ENCODE measurements around the gene GNL1.

Gene GNL1

DNA sequence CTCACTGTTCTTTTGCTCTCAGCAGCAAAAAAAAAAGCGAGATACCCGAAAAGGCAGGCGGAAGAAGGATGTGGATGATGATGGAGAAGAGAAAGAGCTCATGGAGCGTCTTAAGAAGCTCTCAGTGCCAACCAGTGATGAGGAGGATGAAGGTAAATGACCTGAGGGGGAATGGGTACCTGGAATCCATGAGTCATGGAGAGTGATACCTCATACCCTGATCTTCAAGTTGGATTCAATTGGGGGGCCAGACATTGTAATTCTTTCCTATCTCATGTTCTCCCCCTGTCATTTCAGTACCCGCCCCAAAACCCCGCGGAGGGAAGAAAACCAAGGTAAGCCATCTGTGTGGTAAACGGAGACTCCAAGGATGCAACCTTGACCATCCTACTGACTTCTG is 21.8 kb upstream of the GNL1 start:
- Histone ChIP-seq H3K9me3 (ENCODE audit: insufficient read depth, low read length) (no peaks in the 10 kb centered on the region), H3K27me3 (ENCODE audit: insufficient read depth, insufficient read length) (no peaks in the 10 kb centered on the region), H3K4me1 (ENCODE audit: insufficient read depth, insufficient read length) (no peaks in the 10 kb centered on the region), H3K9ac (ENCODE audit: insufficient read length, low read depth) (no peak overlapping the region), H3K4me3 (ENCODE audit: insufficient read length, low read depth) (no peak overlapping the region), H3K36me3 (ENCODE audit: insufficient read depth, insufficient read length, low read length) (peaks cover 78% of the 10 kb centered on the region)
- TF ChIP-seq YY1 (IDR thresholded peaks at IDR 0.05; ENCODE audit: insufficient read depth, insufficient read length) (no peak), ZNF274 (IDR thresholded peaks at IDR 0.05; ENCODE audit: low read depth, low read length) (no peak), SUZ12 (IDR thresholded peaks at IDR 0.05; ENCODE audit: extremely low read depth, insufficient read depth, insufficient read length) (no peak)
- no peak for DNase-seq (ENCODE audit: low read depth, low spot score)

DNA sequence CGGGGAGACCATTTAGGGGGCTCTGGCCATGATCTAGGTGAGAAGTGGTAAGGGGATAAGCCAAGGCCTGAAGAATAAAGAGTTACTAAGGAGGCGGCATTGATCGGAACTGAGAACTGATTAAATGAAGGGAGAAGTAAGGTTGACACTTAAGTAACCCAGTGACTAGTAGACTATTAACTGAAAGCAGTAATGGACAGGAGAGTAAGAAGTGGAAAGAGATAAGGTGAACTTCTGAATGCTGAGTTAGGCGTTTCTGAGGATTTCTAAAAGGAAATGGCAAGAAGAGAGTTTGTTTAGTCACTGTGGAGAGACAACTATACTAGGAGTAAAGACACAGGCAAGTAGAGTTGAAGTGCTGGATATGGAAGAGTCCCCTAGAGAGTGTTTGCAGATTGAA is 16.8 kb upstream of the GNL1 start:
- no peak overlapping the region for H3K4me3 ChIP-seq (ENCODE audit: insufficient read length, low read depth)
- no peaks in the 10 kb centered on the region for H3K4me1 ChIP-seq (ENCODE audit: insufficient read depth, insufficient read length)
- TF ChIP-seq ZNF274 (IDR thresholded peaks at IDR 0.05; ENCODE audit: low read depth, low read length) (no peak), YY1 (IDR thresholded peaks at IDR 0.05; ENCODE audit: insufficient read depth, insufficient read length) (no peak), SUZ12 (IDR thresholded peaks at IDR 0.05; ENCODE audit: extremely low read depth, insufficient read depth, insufficient read length) (no peak)
- peaks cover 48% of the 10 kb centered on the region for H3K36me3 ChIP-seq (ENCODE audit: insufficient read depth, insufficient read length, low read length)
- H3K9me3 ChIP-seq (ENCODE audit: insufficient read depth, low read length) = no peaks in the 10 kb centered on the region
- peaks cover 12% of the 10 kb centered on the region for H3K27me3 ChIP-seq (ENCODE audit: insufficient read depth, insufficient read length)
- no peak overlapping the region for H3K9ac ChIP-seq (ENCODE audit: insufficient read length, low read depth)
- DNase-seq (ENCODE audit: low read depth, low spot score) = no peak

GRCh38 chr6:30572148-30572547 is 15.9 kb upstream of the GNL1 start:
- Histone ChIP-seq H3K9me3 (ENCODE audit: insufficient read depth, low read length) (no peaks in the 10 kb centered on the region), H3K4me1 (ENCODE audit: insufficient read depth, insufficient read length) (no peaks in the 10 kb centered on the region), H3K4me3 (ENCODE audit: insufficient read length, low read depth) (peak overlapping the region; percentile 83), H3K9ac (ENCODE audit: insufficient read length, low read depth) (peak overlapping the region; percentile 96), H3K27me3 (ENCODE audit: insufficient read depth, insufficient read length) (peaks cover 12% of the 10 kb centered on the region), H3K36me3 (ENCODE audit: insufficient read depth, insufficient read length, low read length) (peaks cover 38% of the 10 kb centered on the region)
- DNase-seq (ENCODE audit: low read depth, low spot score) = no peak
- TF ChIP-seq SUZ12 (IDR thresholded peaks at IDR 0.05; ENCODE audit: extremely low read depth, insufficient read depth, insufficient read length) = no peak
- no peak for TF ChIP-seq YY1 (IDR thresholded peaks at IDR 0.05; ENCODE audit: insufficient read depth, insufficient read length)
- TF ChIP-seq ZNF274 (IDR thresholded peaks at IDR 0.05; ENCODE audit: low read depth, low read length) = no peak

DNA sequence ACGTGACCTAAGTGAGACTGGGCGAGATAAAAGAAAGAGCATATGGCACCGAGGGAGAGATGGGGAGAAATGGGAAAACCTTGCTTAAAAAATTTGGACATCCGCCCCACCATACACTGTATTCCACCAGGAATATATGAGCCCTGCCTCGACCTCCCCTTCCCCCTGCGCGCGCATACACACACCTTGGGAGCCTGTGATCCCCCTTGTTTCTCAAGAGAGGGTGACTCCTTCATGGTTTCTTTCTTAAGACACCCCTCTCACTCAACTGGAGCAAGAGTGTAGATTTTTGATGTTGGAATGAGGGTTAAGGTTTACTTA is 15.4 kb upstream of the GNL1 start:
- H3K4me3 ChIP-seq (ENCODE audit: insufficient read length, low read depth) = peak overlapping the region; percentile 83
- H3K36me3 ChIP-seq (ENCODE audit: insufficient read depth, insufficient read length, low read length) = peaks cover 35% of the 10 kb centered on the region
- H3K27me3 ChIP-seq (ENCODE audit: insufficient read depth, insufficient read length) = peaks cover 12% of the 10 kb centered on the region
- DNase-seq (ENCODE audit: low read depth, low spot score) = no peak
- TF ChIP-seq ZNF274 (IDR thresholded peaks at IDR 0.05; ENCODE audit: low read depth, low read length) (no peak), SUZ12 (IDR thresholded peaks at IDR 0.05; ENCODE audit: extremely low read depth, insufficient read depth, insufficient read length) (no peak), YY1 (IDR thresholded peaks at IDR 0.05; ENCODE audit: insufficient read depth, insufficient read length) (no peak)
- peak overlapping the region; percentile 96 for H3K9ac ChIP-seq (ENCODE audit: insufficient read length, low read depth)
- H3K4me1 ChIP-seq (ENCODE audit: insufficient read depth, insufficient read length) = no peaks in the 10 kb centered on the region
- H3K9me3 ChIP-seq (ENCODE audit: insufficient read depth, low read length) = no peaks in the 10 kb centered on the region

- peak; percentile 93 for DNase-seq (ENCODE audit: low read depth, low spot score)
- Histone ChIP-seq H3K4me3 (ENCODE audit: insufficient read length, low read depth) (peak within 1 kb of the TSS; percentile 83), H3K4me1 (ENCODE audit: insufficient read depth, insufficient read length) (no peaks in the 10 kb centered on the region), H3K9me3 (ENCODE audit: insufficient read depth, low read length) (no peaks in the 10 kb centered on the region), H3K36me3 (ENCODE audit: insufficient read depth, insufficient read length, low read length) (peaks cover 31% of the 10 kb centered on the region), H3K9ac (ENCODE audit: insufficient read length, low read depth) (peak within 1 kb of the TSS; percentile 96), H3K27me3 (ENCODE audit: insufficient read depth, insufficient read length) (peaks cover 12% of the 10 kb centered on the region)
- TF ChIP-seq YY1 (IDR thresholded peaks at IDR 0.05; ENCODE audit: insufficient read depth, insufficient read length) (no peak), ZNF274 (IDR thresholded peaks at IDR 0.05; ENCODE audit: low read depth, low read length) (no peak), SUZ12 (IDR thresholded peaks at IDR 0.05; ENCODE audit: extremely low read depth, insufficient read depth, insufficient read length) (no peak)
These were observed 14.9 kb upstream of the GNL1 start, which contains the start of gene ABCF1 for GRCh38 chr6:30571075-30571761. TSS of gene ABCF1 (plus strand) at chr6:30571442. CDS start at chr6:30571488, 46 bp downstream.

GRCh38 chr6:30570740-30571074 is 14.4 kb upstream of the GNL1 start:
- no peaks in the 10 kb centered on the region for H3K9me3 ChIP-seq (ENCODE audit: insufficient read depth, low read length)
- no peaks in the 10 kb centered on the region for H3K4me1 ChIP-seq (ENCODE audit: insufficient read depth, insufficient read length)
- peak overlapping the region; percentile 86 for H3K9ac ChIP-seq (ENCODE audit: insufficient read length, low read depth)
- peaks cover 12% of the 10 kb centered on the region for H3K27me3 ChIP-seq (ENCODE audit: insufficient read depth, insufficient read length)
- H3K4me3 ChIP-seq (ENCODE audit: insufficient read length, low read depth) = peak overlapping the region; percentile 83
- TF ChIP-seq SUZ12 (IDR thresholded peaks at IDR 0.05; ENCODE audit: extremely low read depth, insufficient read depth, insufficient read length) (no peak), YY1 (IDR thresholded peaks at IDR 0.05; ENCODE audit: insufficient read depth, insufficient read length) (no peak), ZNF274 (IDR thresholded peaks at IDR 0.05; ENCODE audit: low read depth, low read length) (no peak)
- DNase-seq (ENCODE audit: low read depth, low spot score) = no peak
- H3K36me3 ChIP-seq (ENCODE audit: insufficient read depth, insufficient read length, low read length) = peaks cover 31% of the 10 kb centered on the region

DNA sequence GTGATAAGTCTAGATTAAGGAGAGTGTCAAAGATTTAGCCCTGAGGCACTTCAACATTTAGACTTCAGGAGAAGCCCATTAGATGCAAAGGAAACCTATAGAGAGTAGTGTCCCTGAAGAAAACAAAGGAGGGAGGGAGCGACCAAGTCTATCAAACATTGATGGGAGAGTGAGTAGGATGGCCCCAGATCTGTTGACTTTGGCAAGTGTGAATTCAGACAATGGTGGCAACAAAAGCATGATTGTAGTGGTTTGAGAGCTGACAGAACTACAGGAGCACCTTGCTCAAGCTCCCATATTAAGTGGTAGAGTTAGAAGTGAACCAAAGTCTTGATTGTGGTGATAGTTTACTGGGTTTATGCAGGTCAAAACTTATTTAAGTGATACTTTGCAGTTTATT is 14.0 kb upstream of the GNL1 start:
- DNase-seq (ENCODE audit: low read depth, low spot score) = no peak
- no peak for TF ChIP-seq YY1 (IDR thresholded peaks at IDR 0.05; ENCODE audit: insufficient read depth, insufficient read length)
- TF ChIP-seq SUZ12 (IDR thresholded peaks at IDR 0.05; ENCODE audit: extremely low read depth, insufficient read depth, insufficient read length) = no peak
- no peak for TF ChIP-seq ZNF274 (IDR thresholded peaks at IDR 0.05; ENCODE audit: low read depth, low read length)
- Histone ChIP-seq H3K36me3 (ENCODE audit: insufficient read depth, insufficient read length, low read length) (peaks cover 26% of the 10 kb centered on the region), H3K4me1 (ENCODE audit: insufficient read depth, insufficient read length) (no peaks in the 10 kb centered on the region), H3K27me3 (ENCODE audit: insufficient read depth, insufficient read length) (peaks cover 12% of the 10 kb centered on the region), H3K9me3 (ENCODE audit: insufficient read depth, low read length) (no peaks in the 10 kb centered on the region), H3K4me3 (ENCODE audit: insufficient read length, low read depth) (peak overlapping the region; percentile 83), H3K9ac (ENCODE audit: insufficient read length, low read depth) (no peak overlapping the region)
